GM12872 (cell line): ENCODE data around the gene MLLT6.

Experiments used
- TF ChIP-seq, protein P1 (sequence below): IDR thresholded peaks from 3 replicates; pipeline ENCODE4 v1.5.1; 2011; ENCODE audit warnings: low read depth, mild to moderate bottlenecking, low read length, moderate library complexity; ENCODE audit not compliant: insufficient read depth

Gene MLLT6

DNA sequence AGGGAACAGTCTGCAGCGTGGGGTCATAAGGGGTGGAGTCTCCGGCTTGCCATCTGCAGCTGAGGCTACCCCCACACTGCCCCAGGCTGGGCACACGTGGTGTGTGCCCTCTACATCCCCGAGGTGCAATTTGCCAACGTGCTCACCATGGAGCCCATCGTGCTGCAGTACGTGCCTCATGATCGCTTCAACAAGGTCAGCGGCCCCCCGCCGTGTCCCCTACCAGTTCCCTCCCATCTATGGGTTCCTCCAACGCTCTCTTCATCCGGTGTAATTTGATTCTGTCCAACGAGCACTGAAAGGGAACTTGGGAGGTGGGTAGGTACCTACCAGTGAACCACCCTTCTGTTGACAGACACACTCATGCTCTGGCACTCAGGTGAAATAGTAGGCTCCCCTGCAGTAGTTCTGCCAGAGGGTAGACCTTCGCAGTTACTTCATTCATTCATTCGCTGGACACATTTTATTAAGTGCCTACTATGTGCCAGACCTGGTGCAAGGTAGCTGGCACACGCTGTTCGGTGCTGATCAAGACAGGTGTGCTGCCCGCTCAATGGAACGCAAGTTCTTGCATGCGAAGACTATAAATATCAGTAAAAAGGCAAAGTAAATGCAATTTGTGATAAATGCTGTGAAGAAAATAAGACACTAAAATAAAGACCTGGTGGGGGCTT lies 2.7 kb downstream of the MLLT6 start:
- TF ChIP-seq, protein P1, sequence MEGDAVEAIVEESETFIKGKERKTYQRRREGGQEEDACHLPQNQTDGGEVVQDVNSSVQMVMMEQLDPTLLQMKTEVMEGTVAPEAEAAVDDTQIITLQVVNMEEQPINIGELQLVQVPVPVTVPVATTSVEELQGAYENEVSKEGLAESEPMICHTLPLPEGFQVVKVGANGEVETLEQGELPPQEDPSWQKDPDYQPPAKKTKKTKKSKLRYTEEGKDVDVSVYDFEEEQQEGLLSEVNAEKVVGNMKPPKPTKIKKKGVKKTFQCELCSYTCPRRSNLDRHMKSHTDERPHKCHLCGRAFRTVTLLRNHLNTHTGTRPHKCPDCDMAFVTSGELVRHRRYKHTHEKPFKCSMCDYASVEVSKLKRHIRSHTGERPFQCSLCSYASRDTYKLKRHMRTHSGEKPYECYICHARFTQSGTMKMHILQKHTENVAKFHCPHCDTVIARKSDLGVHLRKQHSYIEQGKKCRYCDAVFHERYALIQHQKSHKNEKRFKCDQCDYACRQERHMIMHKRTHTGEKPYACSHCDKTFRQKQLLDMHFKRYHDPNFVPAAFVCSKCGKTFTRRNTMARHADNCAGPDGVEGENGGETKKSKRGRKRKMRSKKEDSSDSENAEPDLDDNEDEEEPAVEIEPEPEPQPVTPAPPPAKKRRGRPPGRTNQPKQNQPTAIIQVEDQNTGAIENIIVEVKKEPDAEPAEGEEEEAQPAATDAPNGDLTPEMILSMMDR: no peak

DNA sequence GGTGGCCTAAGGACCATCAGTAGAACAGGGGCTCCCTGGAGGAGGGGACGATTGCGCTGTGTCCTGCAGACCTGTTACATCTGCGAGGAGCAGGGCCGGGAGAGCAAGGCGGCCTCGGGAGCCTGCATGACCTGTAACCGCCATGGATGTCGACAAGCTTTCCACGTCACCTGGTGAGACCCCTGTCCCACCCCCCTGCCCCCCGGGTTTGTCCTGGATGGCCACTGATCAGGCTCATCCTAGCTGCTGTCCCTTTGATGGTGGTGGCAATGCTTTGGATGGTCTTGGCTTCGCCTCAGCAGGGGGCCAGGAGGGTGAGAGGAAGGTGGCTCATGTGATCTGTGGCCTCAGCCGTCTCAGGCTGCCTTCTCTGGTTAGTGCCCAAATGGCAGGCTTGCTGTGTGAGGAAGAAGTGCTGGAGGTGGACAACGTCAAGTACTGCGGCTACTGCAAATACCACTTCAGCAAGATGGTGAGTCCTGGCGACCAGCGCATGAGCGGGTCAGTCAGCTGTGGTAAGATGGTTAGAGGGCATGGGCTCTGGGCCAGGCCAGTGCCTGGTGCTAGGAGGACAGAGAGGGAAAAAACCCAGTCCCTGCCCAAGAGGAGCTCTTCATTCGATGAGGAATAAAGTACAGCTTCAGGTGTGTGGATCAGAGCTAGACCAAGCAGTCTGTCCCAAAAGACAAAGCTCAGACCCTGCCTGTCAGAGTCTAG lies 4.2 kb downstream of the MLLT6 start:
- TF ChIP-seq, protein P1: no peak

DNA sequence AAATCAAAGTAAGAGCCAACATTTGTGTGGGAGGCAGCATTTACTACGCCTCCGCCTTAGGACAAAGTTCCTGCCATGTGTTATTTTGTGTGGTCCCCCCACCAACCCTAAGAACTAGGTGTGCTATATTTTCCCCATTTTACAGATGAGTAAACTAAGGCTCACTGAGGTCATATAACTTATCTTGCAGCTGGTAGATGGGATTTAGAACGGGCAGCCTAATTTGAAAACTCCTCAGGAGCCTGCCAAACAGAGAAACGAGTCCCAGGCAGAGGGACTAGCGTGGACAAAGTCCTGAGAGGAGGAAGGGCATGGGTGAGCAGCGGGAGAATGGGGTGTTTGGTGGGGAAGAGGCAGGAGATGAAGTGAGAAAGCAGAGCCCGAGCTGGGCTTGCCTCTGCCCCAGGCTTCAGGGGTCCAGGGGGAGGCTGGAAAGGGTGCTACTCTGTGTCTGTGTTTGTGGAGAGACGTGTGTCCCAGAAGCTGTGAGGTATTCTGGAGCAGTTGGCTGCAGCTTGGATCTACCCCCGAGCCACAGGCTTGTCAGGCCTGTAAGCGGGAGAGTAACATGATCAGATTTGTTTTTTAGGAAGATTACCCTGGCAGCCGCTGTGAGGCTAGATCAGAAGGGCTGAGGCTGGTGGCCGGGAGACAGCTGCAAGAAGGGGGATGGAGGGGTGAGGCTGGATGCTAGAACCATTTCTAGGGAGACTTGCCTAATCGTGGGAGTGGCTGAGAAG lies 5.0 kb downstream of the MLLT6 start:
- TF ChIP-seq, protein P1: no peak

DNA sequence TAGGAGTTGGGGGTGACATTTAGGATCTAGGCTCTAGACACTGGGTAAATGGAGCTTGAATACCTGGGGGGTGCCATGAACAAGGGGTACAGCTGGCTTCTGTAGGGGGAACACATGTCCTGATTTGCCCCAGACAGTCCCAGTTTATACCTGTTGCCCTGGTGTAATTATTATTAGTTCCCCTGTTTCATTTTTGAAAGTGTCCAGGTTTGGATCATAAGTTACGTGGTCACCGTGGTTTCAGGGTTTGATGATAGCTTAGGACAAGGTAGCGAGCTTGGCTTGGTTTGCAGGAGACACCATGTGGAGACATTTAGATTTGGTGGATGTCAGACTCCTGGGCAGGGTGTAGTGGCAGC lies 5.5 kb downstream of the MLLT6 start:
- TF ChIP-seq, protein P1: no peak

DNA sequence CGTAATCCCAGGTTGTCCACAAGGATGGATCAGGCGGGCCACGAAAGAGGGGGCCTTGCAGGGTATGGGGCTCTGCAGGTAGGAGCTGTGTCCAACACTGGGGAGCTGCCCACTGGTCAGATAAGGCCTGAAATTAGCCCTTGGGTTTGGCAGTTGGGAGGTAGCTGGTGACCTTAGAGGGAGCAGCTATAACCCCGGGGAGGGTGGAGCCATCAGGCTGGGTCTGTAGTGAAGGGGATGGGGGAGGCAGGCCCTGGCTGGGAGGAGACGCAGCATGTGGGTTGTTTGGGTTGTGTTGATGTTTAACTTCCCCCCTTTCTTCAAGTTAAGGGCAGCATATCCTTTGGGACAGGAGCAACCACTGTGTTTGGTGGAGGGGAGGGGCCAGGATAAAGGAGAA lies 5.9 kb downstream of the MLLT6 start:
- TF ChIP-seq, protein P1: no peak

DNA sequence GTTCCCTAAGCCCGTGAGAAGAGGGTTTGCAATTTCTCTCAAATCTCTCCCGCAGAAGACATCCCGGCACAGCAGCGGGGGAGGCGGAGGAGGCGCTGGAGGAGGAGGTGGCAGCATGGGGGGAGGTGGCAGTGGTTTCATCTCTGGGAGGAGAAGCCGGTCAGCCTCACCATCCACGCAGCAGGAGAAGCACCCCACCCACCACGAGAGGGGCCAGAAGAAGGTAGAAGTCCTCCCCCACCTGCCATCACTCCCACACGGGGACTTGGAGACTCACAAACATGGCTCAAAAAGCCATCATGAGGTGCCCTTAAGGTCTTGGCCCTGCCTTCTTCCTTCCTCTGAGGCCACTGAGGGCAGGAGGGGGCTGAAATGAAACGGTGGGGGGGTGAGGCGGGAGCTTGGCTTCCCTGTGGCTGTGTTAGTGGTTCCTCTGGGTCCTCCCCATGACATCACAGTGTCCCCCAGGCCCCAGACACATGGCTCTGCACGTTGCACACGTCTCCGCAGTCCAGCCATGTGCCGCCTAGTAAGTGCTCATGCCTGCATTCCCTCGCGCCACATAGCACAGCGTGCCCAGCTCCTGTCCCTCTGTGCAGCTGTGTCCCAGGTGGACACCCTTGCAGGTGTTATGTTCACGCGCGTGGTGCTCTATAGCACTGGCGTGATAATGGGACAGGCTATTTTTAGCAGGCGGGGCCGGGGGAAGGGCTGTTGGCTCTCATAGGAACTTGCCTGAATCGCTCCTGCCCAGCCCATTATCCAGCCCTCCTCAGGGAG lies 6.9 kb downstream of the MLLT6 start:
- TF ChIP-seq, protein P1: no peak

DNA sequence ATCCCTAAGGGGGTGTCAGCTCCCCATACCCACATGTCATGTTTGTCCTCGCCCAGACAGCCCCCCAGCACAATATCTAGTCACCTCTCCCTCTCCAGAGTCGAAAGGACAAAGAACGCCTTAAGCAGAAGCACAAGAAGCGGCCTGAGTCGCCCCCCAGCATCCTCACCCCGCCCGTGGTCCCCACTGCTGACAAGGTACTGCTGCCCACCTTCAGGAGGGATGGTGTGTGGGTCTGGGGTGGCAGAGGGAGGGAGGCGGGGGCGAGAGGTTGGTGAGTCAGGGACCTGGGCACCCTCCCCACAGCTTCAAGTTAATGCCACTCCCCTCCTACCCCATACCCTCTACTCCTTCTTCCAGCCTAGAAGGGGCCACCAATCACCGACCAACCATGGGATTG lies 7.5 kb downstream of the MLLT6 start:
- TF ChIP-seq, protein P1: no peak
